GM12874 (cell line): ENCODE measurements around the gene POLD4.

Experiments
- CTCF ChIP-seq: IDR thresholded peaks from 2 replicates; pipeline ENCODE4 v1.5.1; 2011; ENCODE audit warnings: low read depth, mild to moderate bottlenecking, control low read depth, low read length, moderate library complexity; ENCODE audit not compliant: insufficient read depth

The POLD4 gene

GRCh38 chr11:67355794-67356386 lies 2.5 kb upstream of the POLD4 start:
- no peak for TF ChIP-seq CTCF

GRCh38 chr11:67355023-67355793 lies 1.9 kb upstream of the POLD4 start:
- no peak for TF ChIP-seq CTCF

- no peak for TF ChIP-seq CTCF
Observed at GRCh38 chr11:67354075-67355022, 1.0 kb upstream of the POLD4 start.

GRCh38 chr11:67352546-67353316 lies 615 bp downstream of the POLD4 start:
- TF ChIP-seq CTCF: no peak

- TF ChIP-seq CTCF: peak; percentile 94
Observed at GRCh38 chr11:67351275-67352005, 1.9 kb downstream of the POLD4 start.

GRCh38 chr11:67349928-67350465 lies 3.3 kb downstream of the POLD4 start:
- no peak for TF ChIP-seq CTCF
